ENCODE measurements around the gene SFXN2.
"Not testable (repeated sequence)": the region's sequence is repeated elsewhere in the genome, so short reads cannot be mapped to it uniquely, and the experiment has no call there.

SFXN2 gene

GRCh38 chr10:102710609-102711008, 3.8 kb upstream of the SFXN2 start:
- Histone ChIP-seq H3K9me3 (ENCODE audit: control insufficient read depth, insufficient read depth, low read depth, low read length) (no peaks in the 10 kb centered on the region), H3K9ac (ENCODE audit: low read length) (no peak overlapping the region), H3K27me3 (ENCODE audit: control insufficient read depth, insufficient read depth, low read length) (no peaks in the 10 kb centered on the region), H3K36me3 (ENCODE audit: control insufficient read depth, insufficient read depth, low read length) (no peaks in the 10 kb centered on the region), H3K4me3 (ENCODE audit: low read depth, low read length) (no peak overlapping the region), H3K27ac (ENCODE audit: low read depth, low read length) (no peak overlapping the region), H3K4me1 (ENCODE audit: control insufficient read depth, insufficient read depth, low read length) (peaks cover 11% of the 10 kb centered on the region; the same call in 1 of the 2 replicates)

- Histone ChIP-seq H3K36me3 (ENCODE audit: control insufficient read depth, insufficient read depth, low read length) (no peaks in the 10 kb centered on the region), H3K27ac (ENCODE audit: low read depth, low read length) (no peak overlapping the region), H3K9me3 (ENCODE audit: control insufficient read depth, insufficient read depth, low read depth, low read length) (no peaks in the 10 kb centered on the region), H3K4me1 (ENCODE audit: control insufficient read depth, insufficient read depth, low read length) (peaks cover 18% of the 10 kb centered on the region; the same call in 1 of the 2 replicates), H3K9ac (ENCODE audit: low read length) (no peak overlapping the region), H3K27me3 (ENCODE audit: control insufficient read depth, insufficient read depth, low read length) (no peaks in the 10 kb centered on the region), H3K4me3 (ENCODE audit: low read depth, low read length) (no peak overlapping the region)
These were observed 2.3 kb upstream of the SFXN2 start for GRCh38 chr10:102712089-102712488.

GRCh38 chr10:102712843-102713538, 1.4 kb upstream of the SFXN2 start:
- Histone ChIP-seq H3K4me3 (ENCODE audit: low read depth, low read length) (peak overlapping the region; percentile 82), H3K27me3 (ENCODE audit: control insufficient read depth, insufficient read depth, low read length) (no peaks in the 10 kb centered on the region), H3K4me1 (ENCODE audit: control insufficient read depth, insufficient read depth, low read length) (peaks cover 27% of the 10 kb centered on the region; the same call in 1 of the 2 replicates), H3K36me3 (ENCODE audit: control insufficient read depth, insufficient read depth, low read length) (peaks cover 6% of the 10 kb centered on the region; the same call in 1 of the 2 replicates), H3K27ac (ENCODE audit: low read depth, low read length) (peak overlapping the region; percentile 32; the same call in 1 of the 2 replicates), H3K9me3 (ENCODE audit: control insufficient read depth, insufficient read depth, low read depth, low read length) (no peaks in the 10 kb centered on the region), H3K9ac (ENCODE audit: low read length) (peak overlapping the region; percentile 80)

- Histone ChIP-seq H3K4me3 (ENCODE audit: low read depth, low read length) (peak overlapping the region; percentile 82), H3K9me3 (ENCODE audit: control insufficient read depth, insufficient read depth, low read depth, low read length) (no peaks in the 10 kb centered on the region), H3K9ac (ENCODE audit: low read length) (peak overlapping the region; percentile 80), H3K4me1 (ENCODE audit: control insufficient read depth, insufficient read depth, low read length) (peaks cover 32% of the 10 kb centered on the region; the same call in 1 of the 2 replicates), H3K27ac (ENCODE audit: low read depth, low read length) (peak overlapping the region; percentile 32; the same call in 1 of the 2 replicates), H3K27me3 (ENCODE audit: control insufficient read depth, insufficient read depth, low read length) (no peaks in the 10 kb centered on the region), H3K36me3 (ENCODE audit: control insufficient read depth, insufficient read depth, low read length) (peaks cover 6% of the 10 kb centered on the region; the same call in 1 of the 2 replicates)
These were observed 960 bp upstream of the SFXN2 start for GRCh38 chr10:102713539-102713813.

- H3K4me3 ChIP-seq (ENCODE audit: low read depth, low read length), result peak within 1 kb of the TSS; percentile 96
- no peaks in the 10 kb centered on the region for H3K9me3 ChIP-seq (ENCODE audit: control insufficient read depth, insufficient read depth, low read depth, low read length)
- H3K27ac ChIP-seq (ENCODE audit: low read depth, low read length), result peak within 1 kb of the TSS; percentile 76; the same call in 1 of the 2 replicates
- H3K9ac ChIP-seq (ENCODE audit: low read length), result peak within 1 kb of the TSS; percentile 93
- H3K36me3 ChIP-seq (ENCODE audit: control insufficient read depth, insufficient read depth, low read length), result peaks cover 6% of the 10 kb centered on the region; the same call in 1 of the 2 replicates
- peaks cover 34% of the 10 kb centered on the region; the same call in 1 of the 2 replicates for H3K4me1 ChIP-seq (ENCODE audit: control insufficient read depth, insufficient read depth, low read length)
- no peaks in the 10 kb centered on the region for H3K27me3 ChIP-seq (ENCODE audit: control insufficient read depth, insufficient read depth, low read length)
These were observed 419 bp upstream of the SFXN2 start, which contains the start of gene ARL3 for GRCh38 chr10:102713814-102714620. TSS of gene ARL3 (minus strand) at chr10:102714397. CDS start at chr10:102714275, 122 bp downstream.

- H3K9ac ChIP-seq (ENCODE audit: low read length), result no peak overlapping the region
These were observed 1.4 kb downstream of the SFXN2 start for GRCh38 chr10:102715880-102716279.

GRCh38 chr10:102716900-102717565, 2.6 kb downstream of the SFXN2 start:
- H3K36me3 ChIP-seq (ENCODE audit: control insufficient read depth, insufficient read depth, low read length); H3K9ac ChIP-seq (ENCODE audit: low read length); H3K9me3 ChIP-seq (ENCODE audit: control insufficient read depth, insufficient read depth, low read depth, low read length); H3K4me3 ChIP-seq (ENCODE audit: low read depth, low read length); H3K27me3 ChIP-seq (ENCODE audit: control insufficient read depth, insufficient read depth, low read length): not testable (repeated sequence)
- Histone ChIP-seq H3K27ac (ENCODE audit: low read depth, low read length) (0 out of 2 replicates have a peak overlapping the region, but pooled peaks have one; percentile 36), H3K4me1 (ENCODE audit: control insufficient read depth, insufficient read depth, low read length) (peaks cover 31% of the 10 kb centered on the region; the same call in 1 of the 2 replicates)

More at GRCh38 chr10:102715880-102716279, 1.4 kb downstream of the SFXN2 start:
- no peaks in the 10 kb centered on the region for H3K9me3 ChIP-seq (ENCODE audit: control insufficient read depth, insufficient read depth, low read depth, low read length)
- no peaks in the 10 kb centered on the region for H3K27me3 ChIP-seq (ENCODE audit: control insufficient read depth, insufficient read depth, low read length)
- peak overlapping the region; percentile 96 for H3K4me3 ChIP-seq (ENCODE audit: low read depth, low read length)
- H3K36me3 ChIP-seq (ENCODE audit: control insufficient read depth, insufficient read depth, low read length), result peaks cover 6% of the 10 kb centered on the region; the same call in 1 of the 2 replicates
- peaks cover 31% of the 10 kb centered on the region; the same call in 1 of the 2 replicates for H3K4me1 ChIP-seq (ENCODE audit: control insufficient read depth, insufficient read depth, low read length)
- no peak overlapping the region for H3K27ac ChIP-seq (ENCODE audit: low read depth, low read length)

GRCh38 chr10:102718220-102718619, 3.8 kb downstream of the SFXN2 start:
- Histone ChIP-seq H3K27ac (ENCODE audit: low read depth, low read length) (peak overlapping the region; percentile 47; the same call in 1 of the 2 replicates), H3K9me3 (ENCODE audit: control insufficient read depth, insufficient read depth, low read depth, low read length) (no peaks in the 10 kb centered on the region), H3K4me3 (ENCODE audit: low read depth, low read length) (peak overlapping the region; percentile 36; the same call in 1 of the 2 replicates), H3K36me3 (ENCODE audit: control insufficient read depth, insufficient read depth, low read length) (peaks cover 11% of the 10 kb centered on the region; the same call in 1 of the 2 replicates), H3K27me3 (ENCODE audit: control insufficient read depth, insufficient read depth, low read length) (no peaks in the 10 kb centered on the region), H3K4me1 (ENCODE audit: control insufficient read depth, insufficient read depth, low read length) (peaks cover 27% of the 10 kb centered on the region; the same call in 1 of the 2 replicates), H3K9ac (ENCODE audit: low read length) (peak overlapping the region; percentile 29)

- peak overlapping the region; percentile 61; the same call in 1 of the 2 replicates for H3K27ac ChIP-seq (ENCODE audit: low read depth, low read length)
- no peak overlapping the region for H3K9ac ChIP-seq (ENCODE audit: low read length)
These were observed 5.9 kb downstream of the SFXN2 start for GRCh38 chr10:102720337-102720736.

GRCh38 chr10:102720775-102721301, 6.4 kb downstream of the SFXN2 start:
- Histone ChIP-seq H3K27ac (ENCODE audit: low read depth, low read length) (peak overlapping the region; percentile 61; the same call in 1 of the 2 replicates), H3K9me3 (ENCODE audit: control insufficient read depth, insufficient read depth, low read depth, low read length) (no peaks in the 10 kb centered on the region), H3K36me3 (ENCODE audit: control insufficient read depth, insufficient read depth, low read length) (peaks cover 23% of the 10 kb centered on the region), H3K4me3 (ENCODE audit: low read depth, low read length) (no peak overlapping the region), H3K27me3 (ENCODE audit: control insufficient read depth, insufficient read depth, low read length) (no peaks in the 10 kb centered on the region), H3K9ac (ENCODE audit: low read length) (no peak overlapping the region), H3K4me1 (ENCODE audit: control insufficient read depth, insufficient read depth, low read length) (peaks cover 21% of the 10 kb centered on the region; the same call in 1 of the 2 replicates)

More at GRCh38 chr10:102720337-102720736, 5.9 kb downstream of the SFXN2 start:
- peaks cover 25% of the 10 kb centered on the region; the same call in 1 of the 2 replicates for H3K4me1 ChIP-seq (ENCODE audit: control insufficient read depth, insufficient read depth, low read length)
- no peaks in the 10 kb centered on the region for H3K9me3 ChIP-seq (ENCODE audit: control insufficient read depth, insufficient read depth, low read depth, low read length)
- H3K36me3 ChIP-seq (ENCODE audit: control insufficient read depth, insufficient read depth, low read length), result peaks cover 23% of the 10 kb centered on the region
- no peak overlapping the region for H3K4me3 ChIP-seq (ENCODE audit: low read depth, low read length)
- H3K27me3 ChIP-seq (ENCODE audit: control insufficient read depth, insufficient read depth, low read length), result no peaks in the 10 kb centered on the region

Data from HUES6 (cell line).